ENCODE results near the gene MACROD2. TPM values are rescaled to one million over a fixed set of nuclear protein-coding genes. Genes with fewer than 3 reads are reported as not detected.

MACROD2 gene
- total RNA-seq, 3 donors from 2014 or later = 3.2 to 7.6 (median 6.4) TPM

DNA sequence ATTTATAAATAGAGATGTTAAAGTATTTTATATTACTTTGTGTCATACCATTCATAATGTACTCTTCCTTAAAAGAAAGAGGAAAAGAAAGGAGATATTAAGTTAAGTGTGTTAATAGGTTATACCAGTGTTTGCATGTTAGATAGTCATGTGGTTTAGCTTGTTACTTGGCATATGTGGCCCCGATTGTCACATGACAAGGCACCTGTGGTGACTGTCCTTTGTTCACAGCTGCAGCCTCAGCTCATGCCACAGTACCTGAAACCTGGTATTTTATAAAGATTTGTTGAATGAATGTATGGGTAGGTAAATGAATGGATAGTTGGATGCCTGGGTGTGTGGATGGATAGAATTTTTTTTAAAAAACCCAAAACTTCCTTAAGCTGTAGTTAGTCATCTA lies 648.2 kb downstream of the MACROD2 start:
- ATAC-seq (no peak), DNase-seq (no peak)
- Histone ChIP-seq H3K36me3 (ENCODE audit: low read depth) (no peaks in the 10 kb centered on the region), H3K4me3 (no peak overlapping the region), H3K4me1 (ENCODE audit: low read depth) (no peaks in the 10 kb centered on the region), H3K9me3 (peaks cover 13% of the 10 kb centered on the region)
- TF ChIP-seq, protein P1, sequence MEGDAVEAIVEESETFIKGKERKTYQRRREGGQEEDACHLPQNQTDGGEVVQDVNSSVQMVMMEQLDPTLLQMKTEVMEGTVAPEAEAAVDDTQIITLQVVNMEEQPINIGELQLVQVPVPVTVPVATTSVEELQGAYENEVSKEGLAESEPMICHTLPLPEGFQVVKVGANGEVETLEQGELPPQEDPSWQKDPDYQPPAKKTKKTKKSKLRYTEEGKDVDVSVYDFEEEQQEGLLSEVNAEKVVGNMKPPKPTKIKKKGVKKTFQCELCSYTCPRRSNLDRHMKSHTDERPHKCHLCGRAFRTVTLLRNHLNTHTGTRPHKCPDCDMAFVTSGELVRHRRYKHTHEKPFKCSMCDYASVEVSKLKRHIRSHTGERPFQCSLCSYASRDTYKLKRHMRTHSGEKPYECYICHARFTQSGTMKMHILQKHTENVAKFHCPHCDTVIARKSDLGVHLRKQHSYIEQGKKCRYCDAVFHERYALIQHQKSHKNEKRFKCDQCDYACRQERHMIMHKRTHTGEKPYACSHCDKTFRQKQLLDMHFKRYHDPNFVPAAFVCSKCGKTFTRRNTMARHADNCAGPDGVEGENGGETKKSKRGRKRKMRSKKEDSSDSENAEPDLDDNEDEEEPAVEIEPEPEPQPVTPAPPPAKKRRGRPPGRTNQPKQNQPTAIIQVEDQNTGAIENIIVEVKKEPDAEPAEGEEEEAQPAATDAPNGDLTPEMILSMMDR (IDR thresholded peaks at IDR 0.05) = no peak
- intact Hi-C loops (cut with DNase I, micrococcal nuclease) = no loop called here

DNA sequence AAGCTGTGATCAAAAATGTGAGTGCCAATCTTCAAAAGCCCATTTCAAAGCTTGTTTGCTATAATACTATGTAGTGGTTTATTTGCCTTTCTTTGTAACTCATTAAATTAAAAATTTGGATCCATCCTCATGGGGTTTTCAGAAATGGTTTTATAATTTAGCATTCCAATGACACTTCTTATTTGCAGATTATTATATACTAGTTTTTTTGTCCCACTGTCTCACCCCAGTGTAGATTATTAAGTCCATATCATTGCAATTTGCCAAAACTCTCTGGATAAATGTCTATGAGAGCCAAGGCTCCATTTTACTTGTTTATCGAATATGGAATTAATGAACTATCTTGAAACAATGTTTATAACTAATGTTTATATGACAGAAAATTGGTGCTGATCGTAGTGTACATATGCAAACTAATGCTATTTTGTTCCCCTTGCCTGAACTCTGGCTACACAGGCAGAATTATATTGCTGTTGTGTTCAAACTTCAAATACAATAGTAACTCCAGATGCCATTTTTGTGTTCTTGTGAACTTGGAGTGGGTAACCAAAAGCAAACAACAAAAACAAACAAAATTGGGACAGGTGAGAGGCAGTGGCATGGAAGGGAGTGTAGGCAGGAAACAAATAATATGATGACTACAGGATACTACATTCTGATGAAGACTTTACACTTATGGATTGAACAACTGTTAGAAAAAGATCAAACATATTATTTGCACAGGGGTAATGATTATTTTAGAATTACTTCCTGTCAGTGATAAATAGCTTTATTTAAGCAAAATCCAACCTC lies 649.2 kb downstream of the MACROD2 start:
- intact Hi-C loops (cut with DNase I, micrococcal nuclease) = no loop called here
- TF ChIP-seq, protein P1 (IDR thresholded peaks at IDR 0.05) = no peak
- no peaks in the 10 kb centered on the region for H3K36me3 ChIP-seq (ENCODE audit: low read depth)
- DNase-seq = no peak
- no peak overlapping the region for H3K4me3 ChIP-seq
- H3K4me1 ChIP-seq (ENCODE audit: low read depth) = no peaks in the 10 kb centered on the region
- H3K9me3 ChIP-seq = peaks cover 13% of the 10 kb centered on the region
- no peak for ATAC-seq

GRCh38 chr20:14647016-14647415 lies 651.7 kb downstream of the MACROD2 start:
- H3K9me3 ChIP-seq = peaks cover 4% of the 10 kb centered on the region
- no peaks in the 10 kb centered on the region for H3K4me1 ChIP-seq (ENCODE audit: low read depth)
- intact Hi-C loops (cut with DNase I, micrococcal nuclease) = no loop called here
- ATAC-seq (no peak), DNase-seq (no peak)
- no peaks in the 10 kb centered on the region for H3K36me3 ChIP-seq (ENCODE audit: low read depth)
- no peak overlapping the region for H3K4me3 ChIP-seq
- TF ChIP-seq, protein P1 (IDR thresholded peaks at IDR 0.05) = no peak

- DNase-seq = no peak
These were observed 654.3 kb downstream of the MACROD2 start for GRCh38 chr20:14649662-14650061.

DNA sequence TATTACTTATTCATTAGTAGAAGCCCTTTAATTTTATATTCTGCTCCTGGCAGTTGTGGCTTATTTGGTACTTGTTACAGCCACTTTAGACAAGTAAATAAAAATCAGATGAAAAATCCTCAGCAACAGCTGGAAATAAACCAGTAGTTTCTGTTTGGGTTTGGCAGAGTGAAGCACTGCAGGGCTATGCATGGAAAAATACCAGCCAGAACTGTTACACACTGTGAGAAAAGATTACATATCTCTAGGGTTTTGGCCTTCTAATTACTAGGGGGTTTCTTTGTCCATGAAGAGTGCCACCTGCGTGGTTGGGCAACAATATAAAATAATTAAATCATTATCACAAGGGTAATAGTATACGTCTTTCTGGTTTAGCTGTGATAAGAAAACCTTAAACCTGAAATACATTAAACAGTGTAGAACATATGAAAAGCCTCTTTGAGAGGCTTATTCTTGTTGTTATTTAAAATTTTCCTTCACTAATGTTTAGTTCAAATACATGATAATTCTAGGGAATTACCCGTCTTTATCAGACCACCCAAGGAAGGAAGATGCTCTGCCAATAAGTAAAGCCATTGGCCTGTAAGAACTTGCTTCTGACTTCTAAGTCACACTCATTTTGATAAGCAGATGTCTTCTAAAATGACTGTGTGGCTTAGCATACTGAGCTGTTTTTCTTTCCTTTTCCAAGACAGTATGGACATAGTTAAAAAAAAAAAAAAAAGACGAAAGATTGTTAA lies 662.1 kb downstream of the MACROD2 start:
- no peak for ATAC-seq
- Histone ChIP-seq H3K36me3 (ENCODE audit: low read depth) (no peaks in the 10 kb centered on the region), H3K4me3 (no peak overlapping the region), H3K9me3 (no peaks in the 10 kb centered on the region), H3K4me1 (ENCODE audit: low read depth) (no peaks in the 10 kb centered on the region)
- DNase-seq = no peak
- TF ChIP-seq, protein P1 (IDR thresholded peaks at IDR 0.05) = no peak
- intact Hi-C loops (cut with DNase I, micrococcal nuclease) = no loop called here

More at GRCh38 chr20:14649662-14650061, 654.3 kb downstream of the MACROD2 start:
- Histone ChIP-seq H3K9me3 (no peaks in the 10 kb centered on the region), H3K4me1 (ENCODE audit: low read depth) (no peaks in the 10 kb centered on the region), H3K36me3 (ENCODE audit: low read depth) (no peaks in the 10 kb centered on the region), H3K4me3 (no peak overlapping the region)
- TF ChIP-seq, protein P1 (IDR thresholded peaks at IDR 0.05) = no peak
- ATAC-seq = no peak
- intact Hi-C loops (cut with DNase I, micrococcal nuclease) = no loop called here
